ENCODE results near the gene PBRM1. TPM values are rescaled to one million over a fixed set of nuclear protein-coding genes. Genes with fewer than 3 reads are reported as not detected.

The PBRM1 gene
- total and polyA plus RNA-seq, 3 experiments from 2014 or later: 78.6 to 83.6 (median 81.4) TPM

- no peak overlapping the region for H3K4me3 ChIP-seq (ENCODE audit: low read length)
- no peak overlapping the region for H3K27ac ChIP-seq (ENCODE audit: low read depth, low read length)
- ChIA-PET POLR2A (no interaction called here), CTCF (no interaction called here)
- no peaks in the 10 kb centered on the region for H3K9me3 Mint-ChIP-seq
- H3K4me1 ChIP-seq (ENCODE audit: insufficient read depth, low read length): no peaks in the 10 kb centered on the region
- H3K4me3 Mint-ChIP-seq: no peak overlapping the region
- H3K36me3 ChIP-seq (ENCODE audit: insufficient read depth, low read length): peaks cover 61% of the 10 kb centered on the region
- no peaks in the 10 kb centered on the region for H3K27me3 ChIP-seq (ENCODE audit: insufficient read depth, low read length, poor library complexity, severe bottlenecking)
- H3K36me3 Mint-ChIP-seq: peaks cover 4 to 84% (median 24%) of the 10 kb centered on the region in 3 donors
- no peak for DNase-seq
- H3K9me3 ChIP-seq (ENCODE audit: low read length): no peaks in the 10 kb centered on the region
- H3K4me1 Mint-ChIP-seq: peaks cover 8 to 11% (median 10%) of the 10 kb centered on the region in 3 donors
- H3K27me3 Mint-ChIP-seq: no peaks in the 10 kb centered on the region
- H3K27ac Mint-ChIP-seq: peak overlapping the region in 5 of 8 donors; percentile 23 to 79 (median 70)
Measured at GRCh38 chr3:52695798-52696671, 10.3 kb upstream of the PBRM1 start.

GRCh38 chr3:52694528-52695189 is 8.9 kb upstream of the PBRM1 start:
- no peaks in the 10 kb centered on the region for H3K27me3 Mint-ChIP-seq
- no peaks in the 10 kb centered on the region for H3K9me3 Mint-ChIP-seq
- peaks cover 72% of the 10 kb centered on the region for H3K36me3 ChIP-seq (ENCODE audit: insufficient read depth, low read length)
- H3K27me3 ChIP-seq (ENCODE audit: insufficient read depth, low read length, poor library complexity, severe bottlenecking): no peaks in the 10 kb centered on the region
- no peaks in the 10 kb centered on the region for H3K4me1 ChIP-seq (ENCODE audit: insufficient read depth, low read length)
- no peak for DNase-seq
- H3K4me3 Mint-ChIP-seq: no peak overlapping the region
- H3K9me3 ChIP-seq (ENCODE audit: low read length): no peaks in the 10 kb centered on the region
- H3K4me3 ChIP-seq (ENCODE audit: low read length): no peak overlapping the region
- H3K36me3 Mint-ChIP-seq: peaks cover 7 to 90% (median 27%) of the 10 kb centered on the region in 3 donors
- H3K4me1 Mint-ChIP-seq: peaks cover 6 to 14% (median 10%) of the 10 kb centered on the region in 3 donors
- ChIA-PET CTCF (no interaction called here), POLR2A (no interaction called here)
- no peak overlapping the region for H3K27ac ChIP-seq (ENCODE audit: low read depth, low read length)
- peak overlapping the region in 4 of 8 donors; percentile 10 to 79 (median 46) for H3K27ac Mint-ChIP-seq

- Histone ChIP-seq H3K36me3 (ENCODE audit: insufficient read depth, low read length) (peaks cover 88% of the 10 kb centered on the region), H3K4me1 (ENCODE audit: insufficient read depth, low read length) (no peaks in the 10 kb centered on the region), H3K27me3 (ENCODE audit: insufficient read depth, low read length, poor library complexity, severe bottlenecking) (no peaks in the 10 kb centered on the region), H3K4me3 (ENCODE audit: low read length) (no peak overlapping the region), H3K27ac (ENCODE audit: low read depth, low read length) (no peak overlapping the region), H3K9me3 (ENCODE audit: low read length) (no peaks in the 10 kb centered on the region)
- CTCF ChIA-PET: interaction anchor here (1.6 kb wide), 1 partner anchor 15 kb away, joined by 5 read pairs; no protein-coding TSS in a partner anchor
- peaks cover 7 to 95% (median 32%) of the 10 kb centered on the region in 3 donors for H3K36me3 Mint-ChIP-seq
- no peaks in the 10 kb centered on the region for H3K27me3 Mint-ChIP-seq
- peaks cover 11 to 23% (median 15%) of the 10 kb centered on the region in 3 donors for H3K4me1 Mint-ChIP-seq
- POLR2A ChIA-PET: no interaction called here
- H3K9me3 Mint-ChIP-seq: no peaks in the 10 kb centered on the region
- peak overlapping the region in 1 of 7 donors; percentile 12 for H3K4me3 Mint-ChIP-seq
- no peak for DNase-seq
- peak overlapping the region in 4 of 8 donors; percentile 31 to 82 (median 70) for H3K27ac Mint-ChIP-seq
Measured at GRCh38 chr3:52693071-52693470, 7.4 kb upstream of the PBRM1 start.

- no peaks in the 10 kb centered on the region for H3K9me3 ChIP-seq (ENCODE audit: low read length)
- peaks cover 21 to 29% (median 25%) of the 10 kb centered on the region in 3 donors for H3K4me1 Mint-ChIP-seq
- peaks cover 11% of the 10 kb centered on the region for H3K4me1 ChIP-seq (ENCODE audit: insufficient read depth, low read length)
- no peaks in the 10 kb centered on the region for H3K27me3 ChIP-seq (ENCODE audit: insufficient read depth, low read length, poor library complexity, severe bottlenecking)
- POLR2A ChIA-PET: no interaction called here
- no peak overlapping the region for H3K4me3 ChIP-seq (ENCODE audit: low read length)
- peak overlapping the region in 1 of 7 donors; percentile 59 for H3K4me3 Mint-ChIP-seq
- H3K27ac Mint-ChIP-seq: peak overlapping the region in 5 of 8 donors; percentile 19 to 79 (median 37)
- no peaks in the 10 kb centered on the region for H3K27me3 Mint-ChIP-seq
- DNase-seq: no peak
- H3K36me3 ChIP-seq (ENCODE audit: insufficient read depth, low read length): peaks cover 76% of the 10 kb centered on the region
- H3K36me3 Mint-ChIP-seq: peaks cover 11 to 94% (median 29%) of the 10 kb centered on the region in 3 donors
- H3K27ac ChIP-seq (ENCODE audit: low read depth, low read length): no peak overlapping the region
- CTCF ChIA-PET: interaction anchor here (1.5 kb wide), 1 partner anchor 11 kb away, joined by 3 read pairs; no protein-coding TSS in a partner anchor
- H3K9me3 Mint-ChIP-seq: no peaks in the 10 kb centered on the region
Measured at GRCh38 chr3:52690560-52690959, 4.8 kb upstream of the PBRM1 start.

- H3K27ac Mint-ChIP-seq: peak overlapping the region in 3 of 8 donors; percentile 71 to 92 (median 74)
- H3K4me3 Mint-ChIP-seq: peak overlapping the region in 1 of 7 donors; percentile 56
- peaks cover 32 to 41% (median 35%) of the 10 kb centered on the region in 3 donors for H3K4me1 Mint-ChIP-seq
- Histone ChIP-seq H3K27ac (ENCODE audit: low read depth, low read length) (no peak overlapping the region), H3K27me3 (ENCODE audit: insufficient read depth, low read length, poor library complexity, severe bottlenecking) (no peaks in the 10 kb centered on the region), H3K4me1 (ENCODE audit: insufficient read depth, low read length) (peaks cover 22% of the 10 kb centered on the region), H3K4me3 (ENCODE audit: low read length) (no peak overlapping the region), H3K36me3 (ENCODE audit: insufficient read depth, low read length) (peaks cover 64% of the 10 kb centered on the region), H3K9me3 (ENCODE audit: low read length) (no peaks in the 10 kb centered on the region)
- no peaks in the 10 kb centered on the region for H3K9me3 Mint-ChIP-seq
- no peaks in the 10 kb centered on the region for H3K27me3 Mint-ChIP-seq
- DNase-seq: no peak
- ChIA-PET POLR2A (no interaction called here), CTCF (no interaction called here)
- H3K36me3 Mint-ChIP-seq: peaks cover 11 to 82% (median 22%) of the 10 kb centered on the region in 3 donors
Measured at GRCh38 chr3:52689151-52689550, 3.4 kb upstream of the PBRM1 start.

GRCh38 chr3:52688266-52688665 is 2.6 kb upstream of the PBRM1 start:
- H3K4me1 Mint-ChIP-seq: peaks cover 35 to 50% (median 44%) of the 10 kb centered on the region in 3 donors
- peak overlapping the region in 5 of 8 donors; percentile 29 to 99 (median 74) for H3K27ac Mint-ChIP-seq
- CTCF ChIA-PET: no interaction called here
- peaks cover 8 to 74% (median 17%) of the 10 kb centered on the region in 3 donors for H3K36me3 Mint-ChIP-seq
- no peaks in the 10 kb centered on the region for H3K9me3 Mint-ChIP-seq
- Histone ChIP-seq H3K27me3 (ENCODE audit: insufficient read depth, low read length, poor library complexity, severe bottlenecking) (no peaks in the 10 kb centered on the region), H3K4me1 (ENCODE audit: insufficient read depth, low read length) (peaks cover 28% of the 10 kb centered on the region), H3K27ac (ENCODE audit: low read depth, low read length) (no peak overlapping the region), H3K4me3 (ENCODE audit: low read length) (no peak overlapping the region), H3K36me3 (ENCODE audit: insufficient read depth, low read length) (peaks cover 58% of the 10 kb centered on the region), H3K9me3 (ENCODE audit: low read length) (no peaks in the 10 kb centered on the region)
- POLR2A ChIA-PET: interaction anchor here (0.8 kb wide), 1 partner anchor 15 kb away, joined by 4 read pairs; no protein-coding TSS in a partner anchor
- H3K4me3 Mint-ChIP-seq: peak overlapping the region in 3 of 7 donors; percentile 4 to 62 (median 19)
- H3K27me3 Mint-ChIP-seq: no peaks in the 10 kb centered on the region
- no peak for DNase-seq

GRCh38 chr3:52685285-52685708 is 416 bp downstream of the PBRM1 start:
- peaks cover 36% of the 10 kb centered on the region for H3K36me3 ChIP-seq (ENCODE audit: insufficient read depth, low read length)
- CTCF ChIA-PET: no interaction called here
- Mint-ChIP-seq H3K9me3 (no peaks in the 10 kb centered on the region), H3K4me1 (peaks cover 50 to 69% (median 68%) of the 10 kb centered on the region in 3 donors), H3K27ac (peak overlapping the region; percentile 95 to 99 (median 96)), H3K36me3 (peaks cover 4 to 64% (median 13%) of the 10 kb centered on the region in 3 donors), H3K27me3 (no peaks in the 10 kb centered on the region), H3K4me3 (peak overlapping the region; percentile 87 to 96 (median 91))
- peak overlapping the region; percentile 88 for H3K27ac ChIP-seq (ENCODE audit: low read depth, low read length)
- POLR2A ChIA-PET: no interaction called here
- no peaks in the 10 kb centered on the region for H3K9me3 ChIP-seq (ENCODE audit: low read length)
- H3K27me3 ChIP-seq (ENCODE audit: insufficient read depth, low read length, poor library complexity, severe bottlenecking): no peaks in the 10 kb centered on the region
- H3K4me3 ChIP-seq (ENCODE audit: low read length): peak overlapping the region; percentile 78
- peaks cover 38% of the 10 kb centered on the region for H3K4me1 ChIP-seq (ENCODE audit: insufficient read depth, low read length)
- DNase-seq: peak; percentile 69 to 83 (median 75)

Data from CD8-positive, alpha-beta memory T cell (primary cell).